ENCODE results near the gene LRRN4CL. TPM values are rescaled to one million over a fixed set of nuclear protein-coding genes. Genes with fewer than 3 reads are reported as not detected.
A peak's percentile ranks its signal among the peaks of the same experiment; 100 is the strongest.
"Not testable (repeated sequence)": the region's sequence is repeated elsewhere in the genome, so short reads cannot be mapped to it uniquely, and the experiment has no call there.

The LRRN4CL gene
- total RNA-seq, 1 donor from 2014 or later: 0.34 TPM

DNA sequence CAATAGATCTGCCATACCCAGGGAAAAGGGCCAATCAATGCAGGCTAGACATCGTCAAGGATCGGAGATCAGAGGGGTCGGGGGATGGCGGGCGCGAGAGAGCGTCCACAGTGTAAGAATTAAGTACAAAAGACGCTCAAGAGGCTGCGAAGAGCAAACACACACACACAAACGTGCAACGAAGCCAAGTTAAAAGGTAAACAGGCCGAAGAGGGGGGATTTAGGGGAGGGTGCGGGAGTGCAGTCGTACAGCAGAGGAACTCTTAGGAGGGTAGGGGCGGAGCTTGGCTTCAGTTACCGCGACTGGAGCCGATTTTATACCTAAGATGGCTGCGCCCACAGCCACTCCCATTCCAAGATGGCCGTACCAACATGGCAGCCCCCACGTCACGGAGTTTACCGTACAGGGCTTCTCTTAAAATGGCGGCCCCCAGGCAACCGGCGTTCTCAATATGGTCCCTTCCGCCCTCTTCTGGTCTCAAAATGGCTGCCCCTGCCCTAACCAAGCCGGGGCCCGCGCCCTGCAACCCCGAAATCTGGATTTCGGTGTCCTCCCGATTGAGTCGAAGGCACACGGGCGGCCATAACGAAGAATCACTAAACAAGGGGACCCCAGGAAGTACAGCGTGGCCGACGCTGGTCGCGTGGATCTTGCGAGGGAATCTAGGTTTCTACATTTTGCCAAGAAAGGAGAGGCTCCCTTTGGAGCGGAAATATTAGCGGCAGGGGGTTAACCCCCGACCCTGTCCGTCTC lies 20.1 kb upstream of the LRRN4CL start:
- peak; percentile 99 for DNase-seq

DNA sequence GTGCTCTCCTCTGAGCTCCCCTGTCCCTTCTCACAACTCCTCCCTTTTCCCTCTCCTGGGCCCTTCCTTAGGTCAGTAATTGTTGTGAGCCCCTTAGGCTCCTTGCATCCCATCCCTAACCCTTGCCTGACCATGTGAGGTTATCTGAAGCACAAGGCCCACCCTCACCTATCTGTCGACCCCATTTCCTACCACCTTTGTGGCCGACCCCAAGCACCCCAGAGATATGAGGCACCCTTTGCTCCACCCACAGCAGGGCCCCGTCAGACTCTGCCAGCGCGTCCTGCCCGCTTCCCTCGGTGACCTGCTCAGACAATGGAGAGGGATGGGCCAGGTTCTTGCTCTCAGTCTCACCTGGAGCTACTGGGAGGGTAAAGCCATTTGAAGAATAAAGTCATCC lies 19.5 kb upstream of the LRRN4CL start:
- no peak for DNase-seq

DNA sequence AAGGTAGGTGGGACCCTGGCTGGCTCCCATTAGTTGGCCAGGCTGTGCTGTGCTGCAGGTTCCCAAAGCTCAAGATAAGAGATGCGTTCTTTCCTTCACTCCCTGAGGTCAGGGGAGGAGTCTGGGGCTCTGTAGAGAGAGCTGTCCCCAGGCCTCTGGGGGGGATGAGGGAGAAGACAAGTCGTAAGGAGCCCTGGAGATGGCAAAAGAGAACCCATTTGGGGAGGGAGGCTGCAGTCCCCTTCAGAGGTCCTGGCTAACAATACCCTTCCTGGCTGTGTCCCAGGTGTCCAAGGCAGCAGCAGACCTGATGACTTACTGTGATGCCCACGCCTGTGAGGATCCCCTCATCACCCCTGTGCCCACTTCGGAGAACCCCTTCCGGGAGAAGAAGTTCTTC lies 19.1 kb upstream of the LRRN4CL start:
- no peak for DNase-seq

DNA sequence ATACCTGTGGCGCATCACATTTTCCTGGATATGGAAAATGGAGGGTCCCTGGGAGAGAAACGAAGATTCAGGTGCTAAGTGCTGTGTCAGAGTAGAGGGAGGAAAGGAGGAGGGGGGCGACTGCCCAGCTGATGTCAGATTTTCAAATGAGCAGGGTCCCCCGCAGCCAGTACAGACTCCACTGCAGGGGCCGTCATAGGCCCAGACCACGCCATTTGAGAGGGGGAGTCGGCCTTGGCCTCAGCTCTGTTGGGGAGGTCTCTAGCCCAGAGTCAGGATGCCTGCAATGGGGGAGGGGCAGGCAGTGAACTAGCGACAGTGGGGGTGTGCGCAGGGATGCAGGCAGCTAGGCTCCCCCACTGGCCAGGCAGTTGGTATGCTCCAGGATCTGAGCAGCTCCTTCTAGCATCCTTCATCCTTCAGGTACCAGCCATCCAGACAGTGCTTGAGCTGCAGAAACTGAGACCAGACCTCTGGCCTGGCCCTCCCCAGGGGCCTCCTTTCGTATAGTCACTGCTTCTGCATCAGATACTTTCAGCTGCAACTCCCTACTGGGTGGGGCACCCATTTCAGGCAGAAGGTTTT lies 18.0 kb upstream of the LRRN4CL start, which contains the start of the genes BSCL2 and GNG3:
Gene BSCL2, minus strand, starts transcription at position 148 of the 585 bp plus-strand sequence. CDS start 229 bp downstream, outside the sequence.
Gene GNG3, plus strand, starts transcription at position 400 of the 585 bp plus-strand sequence. CDS start 620 bp downstream, outside the sequence.
- no peak for DNase-seq

DNA sequence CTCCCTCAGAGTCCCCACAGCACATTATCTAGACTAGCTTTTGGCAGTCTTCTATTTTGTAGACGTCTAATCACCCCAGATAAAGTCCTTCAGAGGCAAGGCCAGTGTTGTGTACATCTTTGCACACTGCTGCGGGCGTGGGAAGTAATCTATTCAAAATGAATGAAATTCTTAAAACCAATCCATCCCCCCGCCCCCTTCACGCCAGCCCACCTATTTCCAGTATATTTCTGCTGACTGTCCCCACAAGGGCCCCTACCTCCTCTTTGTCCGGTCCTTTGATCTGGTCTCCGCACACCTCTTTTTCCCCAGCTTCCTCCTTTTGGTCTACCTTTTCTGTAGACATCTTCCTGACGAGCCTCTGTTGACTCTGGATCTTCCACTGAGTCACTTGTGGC lies 17.5 kb upstream of the LRRN4CL start:
- no peak for DNase-seq

DNA sequence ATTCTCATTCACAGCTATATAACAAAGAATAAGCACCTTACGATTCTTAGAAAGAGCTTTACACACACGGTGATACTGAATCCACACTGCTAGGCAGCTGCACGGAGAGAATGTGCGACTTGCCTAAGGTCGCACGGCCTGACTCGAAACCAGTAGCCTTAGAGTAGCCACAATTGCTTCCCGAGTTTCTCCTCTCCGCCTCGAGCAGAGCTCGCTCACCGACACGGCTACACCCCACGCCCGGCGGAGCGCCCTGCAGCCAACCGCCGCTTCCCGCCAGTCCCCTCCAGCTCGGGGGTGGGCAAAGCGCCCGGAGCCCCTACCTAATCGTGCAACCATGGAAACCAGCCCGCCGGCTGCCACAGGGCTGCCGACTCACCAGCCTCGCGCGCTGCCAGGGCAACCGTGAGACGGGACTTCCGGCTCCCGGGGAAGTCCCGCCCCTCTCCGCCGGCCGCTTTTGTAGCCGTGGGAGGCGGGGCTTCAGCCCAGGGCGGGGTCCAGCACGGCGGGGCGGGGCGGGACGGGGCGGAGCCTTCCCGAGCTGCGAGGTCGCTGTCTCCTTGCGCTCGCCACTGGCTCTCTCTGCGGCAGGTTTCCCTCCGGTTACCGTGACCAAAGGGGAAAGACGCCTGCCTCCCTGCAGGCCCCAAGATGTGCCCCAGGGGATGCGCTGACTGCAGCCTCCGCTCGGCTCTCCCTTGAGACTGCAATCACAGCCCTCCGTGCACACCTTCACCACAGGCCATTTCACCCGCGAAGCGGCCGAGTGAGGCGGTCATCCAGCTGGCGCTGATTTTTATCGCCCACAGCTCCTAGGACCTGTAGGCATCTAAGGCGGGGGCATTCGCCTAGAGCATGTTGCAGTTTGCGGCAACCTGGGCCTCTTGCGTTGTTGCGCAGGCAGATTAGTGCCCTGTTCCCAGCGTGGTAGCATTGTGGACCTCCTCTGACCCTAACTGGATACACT lies 16.8 kb upstream of the LRRN4CL start:
- peak; percentile 96 for DNase-seq

DNA sequence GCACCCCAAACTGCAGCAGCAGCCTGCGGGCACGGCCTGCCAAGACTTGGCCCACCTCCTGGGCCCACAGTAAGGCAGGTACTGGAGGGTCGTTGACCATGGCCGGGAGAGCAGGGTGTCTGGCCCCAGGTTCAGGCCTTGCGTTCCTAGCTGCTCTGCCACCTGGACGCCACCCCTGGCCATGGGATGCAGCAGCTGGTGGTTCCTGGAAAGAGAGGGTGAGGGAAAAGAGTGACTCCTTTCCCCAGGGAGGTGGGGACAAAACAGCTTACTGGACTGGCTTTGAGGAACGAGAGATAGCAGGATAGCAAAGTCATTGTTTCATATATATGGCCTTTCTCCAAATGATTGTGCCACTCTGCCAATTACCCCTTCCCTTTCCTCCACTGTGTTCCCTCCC lies 16.1 kb upstream of the LRRN4CL start:
- DNase-seq: peak; percentile 19

DNA sequence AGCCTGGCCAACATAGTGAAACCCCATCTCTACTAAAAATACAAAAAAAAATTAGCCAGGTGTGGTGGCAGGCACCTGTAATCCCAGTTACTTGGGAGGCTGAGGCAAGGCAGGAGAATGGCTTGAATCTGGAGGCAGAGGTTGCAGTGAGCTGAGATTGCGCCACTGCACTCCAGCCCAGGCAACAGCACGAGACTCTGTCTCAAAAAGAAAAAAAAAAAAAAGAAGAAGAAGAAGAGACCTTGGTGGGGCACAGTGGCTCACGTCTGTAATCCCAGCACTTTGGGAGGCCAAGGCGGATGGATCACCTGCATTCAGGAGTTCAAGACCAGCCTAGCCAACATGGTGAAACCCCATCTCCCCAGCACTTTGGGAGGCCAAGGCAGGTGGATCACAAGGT lies 14.6 kb upstream of the LRRN4CL start:
- DNase-seq: not testable (repeated sequence)

DNA sequence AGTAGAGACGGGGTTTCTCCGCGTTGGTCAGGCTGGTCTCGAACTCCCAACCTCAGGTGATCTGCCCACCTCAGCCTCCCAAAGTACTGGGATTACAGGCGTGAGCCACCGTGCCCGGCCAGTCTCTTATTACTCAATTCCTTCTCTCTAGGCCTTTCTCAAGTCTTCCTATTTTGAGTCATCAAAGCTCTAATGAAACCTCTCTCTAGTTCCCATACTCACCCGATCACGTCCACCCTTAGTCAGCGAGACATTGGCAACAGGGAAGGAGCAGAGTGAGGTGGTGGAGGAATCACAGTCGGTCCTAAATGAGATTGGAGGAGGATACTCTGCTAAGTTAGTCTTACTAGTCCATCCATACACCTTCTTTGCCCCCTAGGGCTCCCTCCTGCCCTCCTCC lies 12.9 kb upstream of the LRRN4CL start:
- no peak for DNase-seq

DNA sequence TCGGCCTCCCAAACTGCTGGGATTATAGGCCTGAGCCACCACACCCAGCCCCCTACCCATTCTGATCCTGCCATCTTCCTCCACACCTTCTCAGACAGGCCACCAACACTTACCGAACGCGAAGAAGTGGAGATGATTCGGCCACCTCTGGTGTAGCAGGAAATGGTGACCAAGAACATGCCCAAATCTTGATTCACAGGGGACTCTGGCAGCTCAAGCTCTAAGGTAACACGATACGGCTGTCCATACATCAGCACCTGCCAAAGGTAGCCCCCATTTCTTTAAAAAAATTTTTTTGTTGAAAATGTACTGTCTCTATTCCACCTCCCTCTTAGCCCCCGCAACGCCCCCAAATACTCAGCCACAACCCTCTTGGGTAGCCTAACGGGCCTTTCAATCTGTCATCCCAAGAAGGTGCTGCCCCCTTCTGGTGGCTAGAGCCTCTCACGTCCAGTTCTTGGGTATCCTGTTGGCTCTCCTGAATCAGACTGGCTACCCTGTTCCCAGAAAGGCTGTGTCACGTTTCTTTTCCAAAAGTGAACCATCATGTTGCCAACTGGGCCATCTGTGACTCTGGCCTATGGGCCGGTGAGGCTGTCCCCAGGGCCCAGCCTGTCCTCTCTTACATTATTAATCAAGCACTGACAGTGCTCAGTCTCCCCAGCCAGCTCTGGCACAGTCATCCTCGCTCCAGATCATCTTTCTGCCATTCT lies 5.3 kb upstream of the LRRN4CL start:
- DNase-seq: peak; percentile 94

DNA sequence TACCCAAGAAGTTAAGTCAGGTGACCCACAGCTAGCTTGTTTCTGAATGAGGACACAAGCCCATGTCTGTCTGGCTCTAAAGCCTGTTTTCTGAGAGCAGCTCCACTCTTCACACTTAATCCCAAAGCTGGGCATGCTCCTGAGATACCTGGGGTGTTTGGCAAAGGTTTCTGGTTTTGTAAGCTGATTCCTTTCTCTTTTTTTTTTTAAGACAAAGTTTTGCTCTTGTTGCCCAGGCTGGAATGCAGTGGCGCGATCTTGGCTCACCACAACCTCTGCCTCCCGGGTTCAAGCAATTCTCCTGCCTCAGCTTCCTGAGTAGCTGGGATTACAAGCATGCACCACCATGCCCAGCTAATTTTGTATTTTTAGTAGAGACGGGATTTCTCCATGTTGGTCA lies 4.3 kb upstream of the LRRN4CL start:
- DNase-seq: not testable (repeated sequence)

DNA sequence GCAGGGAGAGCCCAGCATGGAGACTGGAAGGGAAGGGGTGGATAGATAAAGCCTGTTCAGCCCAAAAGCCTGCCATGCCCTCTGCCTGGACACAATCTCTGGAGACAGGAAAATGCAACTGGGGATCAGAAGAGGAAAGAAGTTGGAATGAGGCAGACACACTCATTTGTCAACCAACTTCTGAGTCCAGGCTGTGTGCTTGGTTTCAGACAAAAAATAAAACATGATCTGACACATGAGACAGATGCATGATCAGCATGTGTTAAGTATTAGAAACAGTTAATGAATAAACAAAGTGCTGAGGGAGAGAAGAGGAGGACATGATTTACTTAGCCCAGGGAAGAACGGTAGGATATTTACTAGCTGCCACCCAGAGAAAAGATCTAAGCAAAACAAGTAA lies 839 bp downstream of the LRRN4CL start:
- DNase-seq: no peak

DNA sequence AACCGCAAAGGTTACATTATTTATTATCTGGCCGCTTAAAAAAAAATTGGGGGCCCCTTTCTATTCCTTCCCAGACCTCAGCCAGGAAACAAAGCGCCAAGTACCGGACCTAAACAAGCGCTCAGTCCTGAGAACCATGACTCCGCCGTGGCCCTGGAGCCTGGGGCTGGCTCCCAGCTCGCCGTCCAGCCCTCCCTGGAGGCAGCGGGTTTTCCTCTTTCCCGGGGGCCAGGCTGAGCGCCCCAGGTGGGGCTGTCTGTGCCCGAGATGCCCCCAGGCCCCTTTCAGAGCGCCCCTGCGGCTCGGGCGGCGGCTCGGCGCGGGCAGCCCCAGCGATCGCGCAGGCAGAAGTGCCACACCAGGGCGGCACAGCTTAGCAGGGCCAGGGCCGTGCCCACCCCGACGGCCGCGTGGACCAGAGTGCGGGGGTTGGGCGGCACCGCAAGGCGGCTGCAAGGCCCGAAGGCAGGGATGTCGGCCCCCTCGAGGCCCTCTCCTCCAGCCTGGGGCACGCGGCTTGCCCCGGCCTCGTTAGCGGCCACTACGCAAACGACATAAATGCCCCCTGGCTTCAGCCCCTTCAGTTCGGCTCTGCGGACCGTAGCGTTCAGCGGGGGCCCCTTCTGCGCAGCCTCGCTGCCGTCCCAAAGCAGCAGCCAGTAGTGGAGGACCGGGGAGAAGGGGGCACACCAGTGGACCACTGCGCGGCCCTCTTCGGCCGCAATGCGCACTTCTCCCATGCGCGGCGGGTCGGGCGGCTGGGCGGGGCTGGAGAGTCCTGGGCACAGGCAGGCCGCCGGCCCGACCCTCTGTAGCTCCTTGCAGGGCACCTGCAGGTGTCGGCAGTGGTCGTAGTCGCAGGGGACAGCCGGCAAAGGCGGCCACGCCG lies 1.6 kb downstream of the LRRN4CL start:
- no peak for DNase-seq

DNA sequence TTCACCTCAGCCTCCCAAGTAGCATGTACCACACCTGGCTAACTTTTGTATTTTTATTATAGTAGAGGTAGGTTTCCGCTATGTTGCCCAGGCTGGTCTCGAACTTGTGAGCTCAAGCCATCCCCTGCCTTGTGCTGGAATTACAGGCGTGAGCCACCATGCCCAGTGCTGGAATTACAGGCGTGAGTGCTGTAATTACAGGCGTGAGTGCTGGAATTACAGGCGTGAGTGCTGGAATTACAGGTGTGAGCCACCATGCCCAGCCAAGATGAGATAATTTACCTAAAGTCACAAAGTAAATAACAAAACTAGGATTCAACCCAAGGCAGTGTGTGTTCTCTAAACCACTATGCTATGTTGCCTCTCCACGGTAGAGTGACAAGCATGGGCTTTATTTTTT lies 6.8 kb downstream of the LRRN4CL start:
- DNase-seq: no peak

DNA sequence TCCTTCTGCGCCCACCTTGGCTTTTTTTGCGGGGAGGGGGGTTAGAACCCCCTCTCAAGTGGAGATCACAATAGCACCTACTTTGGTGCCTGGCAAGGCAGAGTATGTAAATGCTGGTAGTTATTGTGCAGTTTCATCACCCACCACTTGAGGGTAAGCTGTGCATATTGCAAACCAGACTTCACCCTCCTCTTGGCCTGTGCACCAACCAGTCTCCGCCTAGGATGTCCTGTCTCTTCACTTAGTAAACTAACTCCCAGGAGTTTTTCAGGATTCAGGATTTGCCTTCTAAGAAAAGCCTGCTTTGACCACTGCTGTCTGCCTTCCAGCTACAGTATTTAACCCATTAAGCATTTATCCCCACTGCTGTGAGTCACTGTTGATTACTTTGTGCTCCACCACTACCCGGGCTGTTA lies 8.5 kb downstream of the LRRN4CL start:
- DNase-seq: peak; percentile 88

DNA sequence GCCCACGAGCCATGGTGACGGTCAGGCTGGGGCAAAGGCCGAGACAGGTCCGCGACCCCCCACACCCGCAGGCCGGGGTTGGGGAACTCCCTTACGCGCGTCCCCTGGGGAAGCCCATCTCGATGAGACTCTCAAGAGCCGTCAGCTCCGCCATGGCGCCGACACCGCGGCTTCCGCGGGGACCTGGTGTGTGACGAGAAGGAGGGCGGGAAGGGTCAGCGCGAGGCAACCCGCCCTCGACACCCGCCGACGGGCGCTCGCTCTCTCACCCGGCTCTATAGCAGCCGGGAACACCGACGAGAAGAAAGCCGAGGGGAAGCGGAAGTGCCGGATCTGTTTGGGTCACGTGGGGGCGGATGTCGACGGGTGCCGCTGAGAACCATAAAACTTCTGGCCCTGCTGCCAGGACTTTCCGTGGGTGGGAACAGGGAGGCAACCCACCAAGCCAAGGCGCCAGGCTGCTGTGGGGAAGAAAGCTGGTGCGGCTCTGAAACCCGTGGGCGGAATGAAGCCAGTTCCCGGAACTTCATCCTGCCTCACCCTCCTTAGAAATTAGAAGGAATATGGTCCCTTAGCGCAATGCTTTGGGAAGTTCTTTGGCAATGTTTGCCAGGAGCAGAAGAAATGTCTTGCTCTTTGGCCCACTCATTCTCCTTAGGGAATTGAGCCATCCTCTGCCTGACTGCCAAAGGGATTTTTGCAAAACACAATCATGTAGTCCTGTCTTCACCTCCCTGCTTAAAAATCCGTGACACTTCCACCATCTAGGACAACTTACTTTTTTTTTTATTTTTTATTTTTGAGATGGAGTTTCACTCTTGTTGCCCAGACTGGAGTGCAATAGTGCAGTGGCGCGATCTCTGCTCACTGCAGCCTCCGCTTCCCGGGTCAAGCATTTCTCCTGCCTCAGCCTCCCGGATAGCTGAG lies 10.3 kb downstream of the LRRN4CL start, which contains the start of gene UBXN1:
Gene UBXN1, minus strand, starts transcription at position 304 of the 927 bp plus-strand sequence. Its CDS starts 150 bp downstream, at position 154.
- peak; percentile 93 for DNase-seq

DNA sequence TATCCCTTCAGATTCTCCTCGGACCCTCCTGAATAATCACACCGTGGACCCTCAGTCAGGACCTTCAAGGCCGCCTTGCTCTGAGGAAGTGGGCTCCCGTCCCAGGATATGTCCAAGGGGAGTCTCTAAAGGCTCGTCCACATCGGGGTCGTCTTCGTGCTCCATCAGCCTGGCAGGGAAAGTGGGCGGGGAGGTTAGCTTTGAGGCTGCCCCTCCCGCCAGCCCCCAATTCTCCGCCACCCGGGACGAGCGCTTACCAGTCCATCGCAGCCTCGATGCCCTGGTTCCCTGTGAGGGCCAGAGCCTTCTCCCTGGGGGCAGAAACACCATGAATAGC lies 10.9 kb downstream of the LRRN4CL start:
- DNase-seq: no peak

DNA sequence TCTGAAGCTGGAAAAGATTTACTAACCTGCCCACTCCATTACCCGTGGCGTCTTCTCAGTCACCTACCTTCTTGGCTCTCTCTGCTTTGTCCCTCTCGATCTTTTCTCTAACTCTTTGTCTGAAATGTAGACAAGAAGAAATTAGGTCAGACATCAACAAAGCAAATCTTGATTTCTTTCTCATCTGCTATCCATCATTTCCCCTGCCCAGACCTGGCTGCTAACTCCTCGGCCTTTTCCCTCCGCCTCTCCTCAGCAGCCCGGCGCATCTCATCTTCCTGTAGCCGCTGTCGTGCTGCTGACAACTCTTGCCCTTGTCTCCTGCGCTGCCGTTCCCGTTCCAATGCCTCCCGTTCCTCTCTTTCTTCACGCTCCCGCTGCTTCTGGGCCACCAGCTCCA lies 11.6 kb downstream of the LRRN4CL start:
- DNase-seq: no peak

DNA sequence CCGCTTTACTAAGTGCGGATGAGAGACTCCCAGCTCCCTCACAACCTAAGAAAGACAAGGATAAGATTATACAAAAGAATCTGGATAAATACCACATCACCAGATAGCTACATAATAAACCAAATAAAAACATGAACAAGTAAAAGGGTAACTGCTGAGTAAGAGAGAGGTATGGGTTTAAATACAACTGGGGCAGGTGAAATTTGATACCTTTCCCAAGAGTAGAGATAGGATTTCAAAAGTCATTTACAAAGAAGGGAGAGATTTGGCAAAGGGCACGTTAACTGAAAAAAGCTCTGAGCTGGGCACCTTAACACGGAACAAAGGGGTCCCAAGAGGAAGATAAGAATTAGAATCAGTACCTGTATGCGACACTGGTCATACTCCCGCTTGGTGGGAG lies 12.2 kb downstream of the LRRN4CL start:
- no peak for DNase-seq

DNA sequence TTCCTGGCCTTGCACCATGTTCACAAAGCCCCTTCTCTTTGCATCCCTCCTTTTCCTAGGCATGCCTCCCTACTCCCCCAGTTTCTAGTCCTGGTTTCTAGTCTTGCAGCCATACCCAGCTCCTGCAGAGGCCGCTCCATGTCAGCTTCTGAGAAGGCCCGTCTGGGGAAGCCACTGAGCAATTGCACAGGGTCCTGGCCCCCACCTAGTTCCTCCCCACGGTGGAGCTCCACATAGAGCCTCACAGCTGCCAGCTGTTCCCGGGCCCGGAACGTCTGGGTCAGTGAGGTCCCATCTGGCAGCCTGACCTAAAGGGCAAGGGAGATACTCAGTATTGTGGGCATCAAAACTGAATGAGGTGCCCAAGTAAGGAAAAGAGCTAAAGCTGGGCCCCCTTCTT lies 12.6 kb downstream of the LRRN4CL start:
- no peak for DNase-seq
